ENCODE measurements around the gene IGFALS.

Gene IGFALS

GRCh38 chr16:1763521-1764511 is 29.7 kb downstream of the IGFALS start:
- no peak for DNase-seq

DNA sequence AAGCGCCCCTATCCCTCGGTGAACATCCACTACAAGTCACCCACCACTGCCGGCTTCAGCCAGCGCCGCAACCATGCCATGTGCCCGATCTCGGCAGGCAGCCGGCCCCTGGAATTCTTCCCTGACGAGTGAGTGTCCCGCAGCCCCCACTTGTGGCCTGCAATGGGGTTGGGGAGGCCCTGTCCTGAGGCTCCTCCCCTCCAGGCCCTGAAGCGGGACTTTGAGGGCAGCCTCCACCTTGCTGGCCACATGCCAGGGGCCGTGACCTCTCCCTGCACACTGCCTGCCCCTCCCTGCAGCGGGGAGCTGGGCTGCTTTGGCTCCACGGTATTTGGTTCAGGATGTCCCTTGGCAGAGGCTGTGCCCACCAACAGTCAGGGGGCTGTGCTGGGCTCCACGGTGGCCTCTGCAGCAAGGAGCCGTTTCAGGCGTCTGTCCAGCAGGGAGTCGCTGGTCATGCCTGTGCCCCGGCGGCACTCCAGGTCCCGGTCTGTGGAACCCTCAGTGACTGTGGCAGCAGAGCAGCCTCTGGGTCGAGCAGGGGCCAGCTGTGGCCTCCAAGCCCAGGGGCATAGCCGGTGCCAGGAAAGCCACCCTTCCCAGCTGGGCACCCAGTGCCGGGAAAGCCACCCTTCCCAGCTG is 30.5 kb downstream of the IGFALS start:
- no peak for DNase-seq

- no peak for DNase-seq
These were observed 31.2 kb downstream of the IGFALS start for GRCh38 chr16:1762196-1762878.

DNA sequence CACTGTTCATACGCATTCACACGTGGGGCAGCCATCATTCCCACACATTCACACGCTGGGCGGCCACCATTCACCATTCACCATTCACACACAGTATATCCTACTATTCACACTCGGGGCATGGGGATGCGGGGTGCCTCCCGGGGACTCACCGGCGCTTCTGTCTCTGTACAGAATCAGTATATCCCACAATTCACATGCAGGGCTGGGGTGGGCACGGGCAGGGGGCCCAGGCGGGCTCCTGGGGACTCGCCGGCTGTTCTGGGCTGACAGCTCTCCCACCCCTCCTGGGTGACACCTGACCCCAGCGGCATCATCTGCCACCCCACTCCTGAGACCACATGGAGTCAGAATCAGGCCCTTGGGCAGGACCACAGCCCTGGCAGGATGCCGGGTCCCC is 31.8 kb downstream of the IGFALS start:
- DNase-seq = no peak

DNA sequence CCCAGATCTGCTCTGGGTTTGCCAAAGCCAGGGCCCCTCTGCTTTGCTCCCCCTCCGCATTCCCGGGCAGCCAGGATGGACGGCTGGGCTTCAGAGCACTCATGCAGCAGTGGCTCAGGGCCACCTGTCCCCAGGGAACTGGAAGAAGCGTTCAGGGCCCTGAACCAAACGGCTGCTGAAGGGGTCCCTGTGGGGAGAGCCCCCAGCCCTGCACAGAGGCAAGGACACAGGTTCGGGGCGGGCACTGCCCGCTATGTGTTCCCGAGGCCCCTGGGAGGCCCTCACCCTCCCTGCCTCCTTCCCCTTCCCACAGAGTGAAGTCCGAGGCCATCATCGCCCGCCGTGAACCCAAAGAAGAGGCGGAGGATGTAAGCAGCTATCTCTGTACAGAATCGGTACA is 32.6 kb downstream of the IGFALS start:
- DNase-seq = no peak

GRCh38 chr16:1759511-1759910 is 34.0 kb downstream of the IGFALS start:
- DNase-seq = no peak

- no peak for DNase-seq
These were observed 34.6 kb downstream of the IGFALS start for GRCh38 chr16:1758923-1759322.

DNA sequence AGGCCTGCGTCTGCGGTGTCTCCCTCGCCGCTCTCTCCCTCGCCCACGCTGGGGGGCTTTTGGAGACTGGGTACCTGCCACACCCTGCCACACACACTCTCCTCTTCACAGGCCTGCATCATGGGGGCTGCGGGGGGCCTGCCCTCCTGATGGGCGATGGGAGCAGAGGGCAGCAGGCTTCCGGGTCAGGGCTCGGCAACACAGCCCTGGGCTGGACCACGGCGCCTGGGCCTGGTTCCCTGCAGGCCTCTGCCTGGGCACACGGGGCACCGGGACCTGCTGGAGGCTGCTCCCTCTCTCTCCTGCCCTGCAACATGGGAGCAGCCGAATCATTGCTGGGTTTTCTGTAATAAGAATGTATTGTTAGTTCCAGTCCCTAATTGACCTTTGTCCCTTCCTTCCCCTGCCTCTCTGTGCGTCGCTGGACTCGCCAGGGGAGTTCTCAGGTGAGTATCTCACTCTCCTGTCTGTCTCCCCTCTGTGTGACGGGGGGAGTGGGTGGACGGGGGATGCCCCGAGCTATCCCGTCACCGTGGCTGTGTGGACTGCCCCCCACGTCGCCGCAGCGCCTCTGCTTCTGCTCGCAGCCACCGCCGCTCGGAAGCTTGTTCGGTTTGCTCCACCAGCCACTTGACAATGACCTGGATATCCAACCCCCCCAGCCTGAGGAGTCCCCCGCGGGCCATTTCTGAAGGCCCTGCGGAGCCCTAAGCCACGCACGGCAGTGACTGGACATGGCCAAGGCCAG is 35.6 kb downstream of the IGFALS start:
- no peak for DNase-seq

DNA sequence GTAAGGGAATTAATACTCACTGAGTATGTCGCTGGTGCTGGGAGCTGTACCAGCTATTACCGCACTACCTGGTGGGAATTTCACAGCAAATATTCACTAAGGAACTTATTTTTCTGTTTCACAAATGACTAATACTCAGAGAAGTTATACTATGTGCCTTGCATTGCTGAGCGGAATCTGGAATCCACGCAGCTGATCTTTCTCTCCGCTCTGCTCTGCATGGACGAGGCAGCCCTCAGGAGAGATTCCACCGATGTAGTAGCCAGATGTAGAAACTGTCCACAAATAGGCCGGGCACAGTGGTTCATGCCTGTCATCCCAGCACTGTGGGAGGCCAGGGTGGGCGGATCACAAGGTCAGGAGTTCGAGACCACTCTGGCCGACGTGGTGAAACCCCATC is 39.3 kb downstream of the IGFALS start:
- DNase-seq = no peak

- no peak for DNase-seq
These were observed 40.7 kb downstream of the IGFALS start for GRCh38 chr16:1752853-1753252.

GRCh38 chr16:1751946-1752345 is 41.6 kb downstream of the IGFALS start:
- DNase-seq = no peak

DNA sequence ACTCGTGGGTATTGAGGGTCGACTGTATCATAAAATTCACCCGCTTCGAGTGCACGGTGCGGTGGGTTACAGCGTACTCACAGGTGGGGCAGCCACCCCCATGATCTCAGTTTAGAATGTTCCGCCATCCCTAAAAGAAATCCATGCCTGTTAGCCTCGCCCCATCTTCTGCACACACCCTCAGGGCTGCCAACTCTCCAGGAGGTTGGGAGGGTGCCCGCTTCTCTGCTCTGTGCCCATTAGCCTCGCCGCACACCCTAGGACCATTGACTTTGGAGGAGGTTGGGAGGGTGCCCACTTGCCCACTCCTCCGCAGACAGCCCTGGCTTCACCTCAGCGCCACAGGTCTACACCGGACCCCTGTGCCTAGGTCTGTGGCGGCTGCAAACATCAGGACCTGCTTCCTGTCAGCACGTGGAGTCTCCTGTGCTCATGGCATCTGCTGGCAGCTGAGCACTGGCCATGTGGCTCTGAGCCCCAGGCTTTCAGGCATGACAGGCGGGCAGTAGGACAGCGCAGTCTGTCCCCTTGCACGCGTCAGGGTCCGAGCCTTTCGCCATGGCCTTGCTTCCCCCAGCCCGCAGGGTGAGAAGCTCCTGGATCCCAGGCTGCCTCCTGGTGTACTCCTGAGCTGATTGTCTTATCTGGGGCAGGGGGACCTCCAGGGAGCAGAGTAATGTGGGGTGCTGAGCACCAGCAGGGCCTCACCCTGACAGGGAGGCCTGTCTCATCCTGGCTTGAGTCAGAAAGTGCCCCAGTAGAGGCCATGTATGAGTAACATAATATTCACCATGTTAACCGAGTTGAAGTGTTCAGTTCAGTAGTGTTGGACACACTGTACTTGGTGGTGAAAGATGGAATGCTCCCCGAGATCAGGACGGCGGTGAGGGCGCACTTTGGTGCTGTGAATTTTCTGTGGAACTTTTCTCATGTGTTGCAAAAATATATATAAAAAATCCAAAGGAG is 44.1 kb downstream of the IGFALS start:
- DNase-seq = no peak

- DNase-seq = no peak
These were observed 45.6 kb downstream of the IGFALS start for GRCh38 chr16:1747934-1748333.

- DNase-seq = no peak
These were observed 46.8 kb downstream of the IGFALS start for GRCh38 chr16:1746693-1747195.

GRCh38 chr16:1745900-1746692 is 47.4 kb downstream of the IGFALS start:
- no peak for DNase-seq

GRCh38 chr16:1745181-1745899 is 48.2 kb downstream of the IGFALS start:
- DNase-seq = no peak

DNA sequence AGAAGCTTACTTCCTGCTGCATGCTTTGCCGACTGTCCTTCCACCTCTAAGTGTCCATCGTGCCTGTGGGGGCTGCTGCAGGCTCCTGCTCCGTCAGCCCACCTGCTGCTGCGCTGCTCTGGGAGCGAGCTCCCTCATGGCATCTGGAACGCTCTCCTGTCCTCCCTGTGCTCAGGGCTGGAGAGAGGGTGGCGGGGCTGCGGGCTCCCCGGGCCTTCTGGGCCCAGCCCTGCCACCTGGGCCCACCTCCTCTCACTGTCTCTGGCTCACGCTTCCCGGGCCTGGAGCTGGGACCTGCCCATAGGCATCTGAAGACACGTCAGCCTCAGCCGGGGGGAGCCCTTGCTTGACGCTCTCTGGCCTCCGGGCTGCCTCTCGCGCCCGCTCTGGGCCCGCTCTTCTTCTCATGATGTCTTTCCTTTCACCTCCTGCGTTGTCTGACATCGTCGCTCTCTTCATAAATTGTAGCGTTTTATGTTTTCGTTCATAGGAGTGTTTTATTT is 49.1 kb downstream of the IGFALS start:
- DNase-seq = no peak

- no peak for DNase-seq
These were observed 49.8 kb downstream of the IGFALS start for GRCh38 chr16:1743376-1744337.

Measured in activated CD4-positive, alpha-beta T cell treated with anti-CD3 and anti-CD28 coated beads, Interleukin-2, amount 50 U/mL, for 1 hour (primary cell).